ENCODE measurements around the gene DLG4.

DNA sequence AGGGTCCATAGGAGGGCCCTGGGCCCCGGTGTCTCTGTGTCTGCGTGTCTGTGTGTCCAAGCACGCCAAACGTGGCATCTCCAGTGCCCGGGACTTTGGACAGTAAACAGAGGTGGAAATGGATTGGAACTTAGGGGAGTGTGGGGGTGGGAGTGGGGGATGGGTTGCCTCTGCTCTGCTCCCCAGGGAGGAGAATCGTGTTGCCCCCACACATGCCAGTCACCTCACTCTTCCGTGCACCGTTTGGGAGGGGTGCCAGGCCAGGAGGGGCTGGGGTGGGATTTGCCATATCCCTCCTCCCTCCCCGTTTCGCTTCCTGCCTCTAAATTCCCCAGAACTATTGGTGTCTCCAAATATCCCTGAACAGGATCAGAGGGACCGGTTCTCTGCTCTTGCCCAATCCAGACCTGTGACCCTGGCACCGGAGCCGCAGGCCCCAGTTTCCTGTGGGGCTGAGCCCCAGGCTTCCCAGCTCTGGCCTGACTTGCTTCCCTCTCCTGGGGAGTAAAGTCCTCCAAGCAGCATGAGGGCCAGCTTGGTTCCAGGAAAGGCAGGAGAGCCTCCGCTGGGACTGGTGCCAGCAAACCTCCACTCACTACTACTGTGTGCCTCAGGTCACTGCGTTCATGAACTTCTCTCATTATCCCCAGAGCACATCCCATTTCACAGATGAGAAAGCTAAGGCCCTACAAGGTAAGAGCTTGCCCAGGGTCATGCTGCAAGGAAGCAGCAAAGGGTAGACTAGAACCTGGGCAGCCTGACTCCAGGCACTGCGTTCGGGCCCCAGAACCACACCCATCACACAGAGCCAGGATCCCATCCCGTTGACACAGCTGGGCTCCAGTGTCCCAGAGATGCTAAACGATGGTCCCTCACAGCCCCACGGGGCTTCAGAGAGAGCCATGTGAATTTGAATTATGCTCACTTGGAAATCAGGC lies 40.0 kb downstream of the DLG4 start, which contains the start of gene ASGR1:
- TF ChIP-seq POLR2A (IDR thresholded peaks at IDR 0.05; ENCODE audit: low read length): no peak
- no peak for TF ChIP-seq GATA1 (IDR thresholded peaks at IDR 0.05; ENCODE audit: low read depth, low read length)

Data from erythroblast (primary cell).